ENCODE results near the gene NRXN3.

GRCh38 chr14:78359581-78359980 is 189.4 kb downstream of the NRXN3 start:
- TF ChIP-seq, protein P1, sequence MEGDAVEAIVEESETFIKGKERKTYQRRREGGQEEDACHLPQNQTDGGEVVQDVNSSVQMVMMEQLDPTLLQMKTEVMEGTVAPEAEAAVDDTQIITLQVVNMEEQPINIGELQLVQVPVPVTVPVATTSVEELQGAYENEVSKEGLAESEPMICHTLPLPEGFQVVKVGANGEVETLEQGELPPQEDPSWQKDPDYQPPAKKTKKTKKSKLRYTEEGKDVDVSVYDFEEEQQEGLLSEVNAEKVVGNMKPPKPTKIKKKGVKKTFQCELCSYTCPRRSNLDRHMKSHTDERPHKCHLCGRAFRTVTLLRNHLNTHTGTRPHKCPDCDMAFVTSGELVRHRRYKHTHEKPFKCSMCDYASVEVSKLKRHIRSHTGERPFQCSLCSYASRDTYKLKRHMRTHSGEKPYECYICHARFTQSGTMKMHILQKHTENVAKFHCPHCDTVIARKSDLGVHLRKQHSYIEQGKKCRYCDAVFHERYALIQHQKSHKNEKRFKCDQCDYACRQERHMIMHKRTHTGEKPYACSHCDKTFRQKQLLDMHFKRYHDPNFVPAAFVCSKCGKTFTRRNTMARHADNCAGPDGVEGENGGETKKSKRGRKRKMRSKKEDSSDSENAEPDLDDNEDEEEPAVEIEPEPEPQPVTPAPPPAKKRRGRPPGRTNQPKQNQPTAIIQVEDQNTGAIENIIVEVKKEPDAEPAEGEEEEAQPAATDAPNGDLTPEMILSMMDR (IDR thresholded peaks at IDR 0.05), result no peak
- TF ChIP-seq, protein P2, sequence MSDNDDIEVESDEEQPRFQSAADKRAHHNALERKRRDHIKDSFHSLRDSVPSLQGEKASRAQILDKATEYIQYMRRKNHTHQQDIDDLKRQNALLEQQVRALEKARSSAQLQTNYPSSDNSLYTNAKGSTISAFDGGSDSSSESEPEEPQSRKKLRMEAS (IDR thresholded peaks at IDR 0.05; ENCODE audit: low read depth), result no peak
- TF ChIP-seq, protein P3, sequence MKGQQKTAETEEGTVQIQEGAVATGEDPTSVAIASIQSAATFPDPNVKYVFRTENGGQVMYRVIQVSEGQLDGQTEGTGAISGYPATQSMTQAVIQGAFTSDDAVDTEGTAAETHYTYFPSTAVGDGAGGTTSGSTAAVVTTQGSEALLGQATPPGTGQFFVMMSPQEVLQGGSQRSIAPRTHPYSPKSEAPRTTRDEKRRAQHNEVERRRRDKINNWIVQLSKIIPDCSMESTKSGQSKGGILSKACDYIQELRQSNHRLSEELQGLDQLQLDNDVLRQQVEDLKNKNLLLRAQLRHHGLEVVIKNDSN (IDR thresholded peaks at IDR 0.05; ENCODE audit: borderline replicate concordance, low read depth), result no peak
- TF ChIP-seq TAF1 (IDR thresholded peaks at IDR 0.05; ENCODE audit: borderline replicate concordance, low read depth, low read length), result no peak

Measured in SK-N-SH (cell line).